SK-N-MC (cell line): ENCODE results near the gene DYRK4.

Source experiments
- EZH2 ChIP-seq: fragments of 200-600 bp; sonication (generic); IDR thresholded peaks from one replicate; pipeline ENCODE4 v1.6.1; 2017; ENCODE audit warnings: antibody characterized with exemption
- FOXP2 ChIP-seq: optimal IDR thresholded peaks from 2 replicates; pipeline ENCODE3; 2011; ENCODE audit warnings: mild to moderate bottlenecking, moderate library complexity; ENCODE audit not compliant: insufficient read depth; ENCODE audit errors: extremely low read length, control extremely low read depth
- POLR2AphosphoS5 ChIP-seq: IDR thresholded peaks from 2 replicates; pipeline ENCODE4 v1.6.1; 2012; ENCODE audit warnings: mild to moderate bottlenecking, low read depth, low read length, borderline replicate concordance

DNA sequence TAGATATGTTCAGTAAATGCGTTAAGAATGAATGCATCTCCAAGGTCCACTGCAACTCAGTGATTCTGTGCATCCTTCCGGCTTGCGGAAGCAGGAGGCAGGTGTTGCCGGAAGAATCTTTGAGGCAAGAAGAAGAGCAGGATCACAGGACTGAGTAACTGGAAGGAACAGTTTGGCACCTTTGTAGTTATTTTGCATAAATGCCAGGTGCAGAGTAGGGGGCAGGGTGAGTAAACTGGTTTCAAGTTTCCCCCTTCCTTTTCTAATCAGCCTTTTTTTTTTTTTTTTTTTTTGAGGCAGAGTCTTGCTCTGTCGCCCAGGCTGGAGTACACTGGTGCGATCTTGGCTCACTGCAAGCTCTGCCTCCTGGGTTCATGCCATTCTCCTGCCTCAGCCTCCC, 22.3 kb downstream of the DYRK4 start:
- TF ChIP-seq POLR2AphosphoS5, result no peak
- no peak for TF ChIP-seq EZH2
- TF ChIP-seq FOXP2, result no peak
